WI38 (cell line): ENCODE measurements around the gene AP3B2.

Source experiments
- H3K4me3 ChIP-seq: 2 replicates; pipeline ENCODE4 v1.5.1; 2011; ENCODE audit warnings: low read depth, mild to moderate bottlenecking, control low read depth, low read length
- TF ChIP-seq, protein P1 (sequence below): IDR thresholded peaks from 2 replicates; pipeline ENCODE4 v1.5.1; 2012; ENCODE audit warnings: low read depth, mild to moderate bottlenecking, control low read depth, low read length

AP3B2 gene

DNA sequence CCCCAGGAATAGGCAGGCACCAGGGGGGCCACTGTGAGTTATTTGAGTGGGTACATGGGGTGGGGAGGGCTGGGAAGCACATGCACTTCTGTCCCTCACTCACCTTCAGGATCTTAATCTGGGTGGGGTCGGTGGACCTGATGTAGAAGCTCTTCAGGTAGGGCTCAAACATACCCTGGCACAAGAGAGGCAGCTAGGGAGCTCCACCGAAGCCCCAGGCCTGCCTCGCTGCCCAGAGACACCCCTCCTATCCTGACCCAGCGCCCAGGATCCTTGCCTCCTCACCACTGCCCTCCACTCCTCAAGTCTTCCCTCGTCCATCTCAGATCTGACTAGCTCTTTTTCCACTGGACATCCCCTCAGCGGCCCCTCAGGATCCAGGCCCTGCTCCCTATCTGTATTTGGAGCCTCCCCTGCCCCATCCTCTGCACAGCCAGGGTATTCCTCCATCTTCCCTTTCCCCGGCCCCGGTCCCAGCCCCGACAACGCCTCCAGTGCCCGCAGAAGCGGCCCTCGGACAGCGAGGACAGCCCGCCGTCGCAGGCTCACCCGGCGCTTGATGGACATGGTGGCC lies 30.0 kb downstream of the AP3B2 start:
- no peak overlapping the region for H3K4me3 ChIP-seq
- TF ChIP-seq, protein P1, sequence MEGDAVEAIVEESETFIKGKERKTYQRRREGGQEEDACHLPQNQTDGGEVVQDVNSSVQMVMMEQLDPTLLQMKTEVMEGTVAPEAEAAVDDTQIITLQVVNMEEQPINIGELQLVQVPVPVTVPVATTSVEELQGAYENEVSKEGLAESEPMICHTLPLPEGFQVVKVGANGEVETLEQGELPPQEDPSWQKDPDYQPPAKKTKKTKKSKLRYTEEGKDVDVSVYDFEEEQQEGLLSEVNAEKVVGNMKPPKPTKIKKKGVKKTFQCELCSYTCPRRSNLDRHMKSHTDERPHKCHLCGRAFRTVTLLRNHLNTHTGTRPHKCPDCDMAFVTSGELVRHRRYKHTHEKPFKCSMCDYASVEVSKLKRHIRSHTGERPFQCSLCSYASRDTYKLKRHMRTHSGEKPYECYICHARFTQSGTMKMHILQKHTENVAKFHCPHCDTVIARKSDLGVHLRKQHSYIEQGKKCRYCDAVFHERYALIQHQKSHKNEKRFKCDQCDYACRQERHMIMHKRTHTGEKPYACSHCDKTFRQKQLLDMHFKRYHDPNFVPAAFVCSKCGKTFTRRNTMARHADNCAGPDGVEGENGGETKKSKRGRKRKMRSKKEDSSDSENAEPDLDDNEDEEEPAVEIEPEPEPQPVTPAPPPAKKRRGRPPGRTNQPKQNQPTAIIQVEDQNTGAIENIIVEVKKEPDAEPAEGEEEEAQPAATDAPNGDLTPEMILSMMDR, result no peak

DNA sequence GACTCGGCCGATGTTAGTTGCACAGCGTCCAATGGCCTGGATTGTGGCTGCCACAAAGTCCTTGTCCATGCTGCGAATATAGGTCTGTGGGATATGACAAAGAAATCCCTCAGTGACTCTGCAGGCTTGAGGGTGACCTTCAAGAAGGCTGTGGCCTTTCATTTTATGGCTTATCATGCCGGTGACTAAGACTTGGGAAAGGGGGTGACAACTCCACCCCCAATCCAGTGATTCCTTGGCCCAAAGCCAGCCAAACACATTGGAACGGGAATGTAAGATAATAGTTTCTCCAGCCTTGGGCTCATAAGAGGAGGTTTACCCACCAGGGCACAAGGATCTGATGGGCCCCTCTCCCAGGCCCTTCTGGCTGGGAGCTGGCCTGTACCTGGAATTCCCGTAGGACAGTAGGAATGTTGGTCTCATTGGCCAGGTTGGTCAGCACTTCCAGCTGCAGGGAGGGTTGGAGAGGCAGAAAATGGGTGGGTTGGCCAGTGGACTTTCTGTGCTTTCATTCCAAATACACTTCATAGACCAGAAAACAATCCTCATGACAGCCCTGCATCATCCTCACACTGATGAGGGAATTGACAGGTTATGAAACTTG lies 31.9 kb downstream of the AP3B2 start:
- TF ChIP-seq, protein P1, result no peak
- H3K4me3 ChIP-seq, result no peak overlapping the region

DNA sequence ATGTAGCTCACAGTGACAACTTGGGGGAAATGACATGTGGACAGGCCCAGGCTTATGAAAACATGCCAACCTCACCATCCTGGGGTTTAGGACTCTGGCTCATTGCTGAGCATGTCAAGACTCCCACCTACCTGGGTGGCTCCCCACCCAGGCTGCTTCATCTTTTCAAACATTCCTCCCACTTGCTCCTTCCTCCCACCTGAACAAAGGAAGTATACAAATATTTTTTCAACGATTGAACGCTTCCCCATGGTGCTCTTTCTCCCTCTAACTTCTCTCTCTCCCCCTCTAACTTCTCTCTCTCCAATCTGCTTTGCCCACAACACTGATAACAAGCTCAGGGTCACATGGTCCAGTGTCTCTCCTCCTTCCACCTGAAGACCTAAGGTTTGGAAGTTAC lies 34.8 kb downstream of the AP3B2 start:
- TF ChIP-seq, protein P1, result no peak
- H3K4me3 ChIP-seq, result no peak overlapping the region

DNA sequence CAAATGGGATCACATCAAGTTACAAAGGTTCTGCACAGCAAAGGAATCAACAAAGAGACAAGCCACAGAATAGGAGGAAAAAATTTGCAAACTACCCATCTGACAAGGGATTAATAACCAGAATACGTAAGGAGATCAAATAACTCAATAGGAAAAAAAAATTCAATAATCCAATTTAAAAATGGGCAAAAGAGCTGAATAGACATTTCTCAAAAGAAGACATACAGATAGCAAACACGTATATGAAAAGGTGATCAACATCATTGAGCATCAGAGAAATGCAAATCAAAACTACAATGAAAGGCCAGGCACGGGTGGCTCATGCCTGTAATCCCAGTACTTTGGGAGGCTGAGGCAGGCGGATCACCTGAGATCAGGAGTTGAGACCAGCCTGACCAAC lies 39.0 kb downstream of the AP3B2 start:
- TF ChIP-seq, protein P1, result no peak
- H3K4me3 ChIP-seq, result no peak overlapping the region

DNA sequence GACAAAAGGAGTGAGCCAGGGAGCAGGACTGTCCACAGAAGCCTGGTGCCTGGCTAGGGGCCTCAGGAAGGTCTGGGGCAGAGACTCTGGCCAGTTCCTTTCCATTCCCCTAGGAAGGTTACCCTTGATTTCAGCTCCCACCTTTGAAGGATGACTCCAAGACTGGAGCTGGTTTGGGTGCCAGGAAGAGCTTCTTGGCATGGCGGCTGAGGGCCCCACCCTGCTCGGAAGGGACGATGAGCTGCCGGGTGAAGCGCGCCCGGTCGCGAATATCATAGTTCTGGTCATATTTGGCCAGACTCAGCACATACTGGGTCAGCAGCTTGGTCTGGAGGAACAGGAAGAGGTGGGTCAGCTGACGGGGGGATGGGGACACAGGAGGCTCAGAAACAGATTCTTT lies 43.1 kb downstream of the AP3B2 start:
- TF ChIP-seq, protein P1, result no peak

DNA sequence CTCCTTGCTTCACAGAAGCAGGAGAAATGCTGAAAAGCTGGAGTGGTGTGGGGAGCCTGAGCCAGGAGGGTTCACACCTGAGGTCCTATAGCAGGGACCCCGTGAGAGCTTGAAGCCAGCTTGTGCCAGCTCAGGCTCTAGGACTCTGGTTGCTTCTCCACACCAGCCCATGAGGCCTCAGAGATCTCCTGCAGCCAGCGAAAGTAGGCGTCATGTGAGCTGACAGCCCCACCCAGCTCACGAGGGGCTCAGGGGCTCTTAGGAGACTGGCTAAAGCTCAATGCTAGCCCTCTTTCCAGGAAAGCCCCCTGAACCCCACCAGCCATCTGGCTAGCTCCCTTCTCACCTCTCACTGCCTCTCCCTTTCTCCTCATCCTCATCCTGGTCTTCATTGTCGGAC lies 45.7 kb downstream of the AP3B2 start:
- TF ChIP-seq, protein P1, result no peak
- no peak overlapping the region for H3K4me3 ChIP-seq

More for the DNA sequence above, 43.1 kb downstream of the AP3B2 start:
- no peak overlapping the region for H3K4me3 ChIP-seq

DNA sequence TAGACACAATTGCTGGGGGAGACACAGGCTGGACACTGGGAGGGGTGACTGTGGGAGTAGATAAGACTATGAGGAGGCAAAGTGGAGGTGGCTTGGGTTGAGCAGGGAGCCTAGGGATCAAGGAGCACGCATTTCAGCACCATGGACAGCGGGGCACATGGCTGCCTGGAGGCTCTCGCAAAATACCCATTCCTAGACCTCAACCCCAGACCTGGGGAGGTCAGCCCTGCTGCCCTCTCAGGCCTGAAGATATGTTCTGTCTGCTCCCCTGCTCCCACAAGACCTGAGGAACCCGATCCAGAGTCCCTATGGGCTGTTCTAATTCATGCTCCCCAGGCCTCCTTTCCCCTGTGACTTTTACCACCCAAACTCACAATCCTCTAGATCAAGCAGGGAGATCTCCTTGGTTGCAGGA lies 46.5 kb downstream of the AP3B2 start:
- no peak overlapping the region for H3K4me3 ChIP-seq
- TF ChIP-seq, protein P1, result no peak
